Endothelial cell (in vitro differentiated cells): ENCODE results near the gene TRRAP. TPM values are rescaled to one million over a fixed set of nuclear protein-coding genes. Genes with fewer than 3 reads are reported as not detected.

Experiments used
- DNase-seq: peaks from one replicate; pipeline ENCODE4 v3.0.0; 2021; ENCODE audit warnings: low spot score
- H3K27ac Mint-ChIP-seq: one replicate; pipeline ENCODE4 v1.8.0; 2021; ENCODE audit warnings: mixed read lengths, inconsistent platforms; ENCODE audit not compliant: unreplicated experiment
- H3K27me3 Mint-ChIP-seq: one replicate; pipeline ENCODE4 v1.8.0; 2021; ENCODE audit warnings: mild to moderate bottlenecking, moderate library complexity, mixed read lengths, inconsistent platforms; ENCODE audit not compliant: unreplicated experiment
- H3K36me3 Mint-ChIP-seq: one replicate; pipeline ENCODE4 v1.8.0; 2021; ENCODE audit warnings: mild to moderate bottlenecking, low read depth, mixed read lengths, inconsistent platforms; ENCODE audit not compliant: unreplicated experiment
- H3K4me1 Mint-ChIP-seq: one replicate; pipeline ENCODE4 v1.8.0; 2021; ENCODE audit warnings: mild to moderate bottlenecking, mixed read lengths, inconsistent platforms; ENCODE audit not compliant: unreplicated experiment
- H3K4me3 Mint-ChIP-seq: one replicate; pipeline ENCODE4 v1.8.0; 2021; ENCODE audit warnings: mild to moderate bottlenecking, mixed read lengths, inconsistent platforms; ENCODE audit not compliant: unreplicated experiment
- H3K9me3 Mint-ChIP-seq: one replicate; pipeline ENCODE4 v1.8.0; 2021; ENCODE audit warnings: mixed read lengths, inconsistent platforms; ENCODE audit not compliant: unreplicated experiment
- total RNA-seq: library from RNA; stranded (reverse); fragmentation: NEBNext Ultra II Directional; extraction: Animal tissue kit (Norgen Biotek cat#: 25700); gene quantifications from one replicate; pipeline ENCODE4 v1.2.1, GENCODE V29; 2021; ENCODE audit not compliant: unreplicated experiment
- TF ChIP-seq, protein P1 (sequence below): fragments of 200-600 bp; sonication (generic); IDR thresholded peaks from one replicate; pipeline ENCODE4 v1.5.0; 2021; ENCODE audit warnings: antibody characterized with exemption; ENCODE audit not compliant: unreplicated experiment

The TRRAP gene
- total RNA-seq, 1 donor from 2014 or later: 53.5 TPM

DNA sequence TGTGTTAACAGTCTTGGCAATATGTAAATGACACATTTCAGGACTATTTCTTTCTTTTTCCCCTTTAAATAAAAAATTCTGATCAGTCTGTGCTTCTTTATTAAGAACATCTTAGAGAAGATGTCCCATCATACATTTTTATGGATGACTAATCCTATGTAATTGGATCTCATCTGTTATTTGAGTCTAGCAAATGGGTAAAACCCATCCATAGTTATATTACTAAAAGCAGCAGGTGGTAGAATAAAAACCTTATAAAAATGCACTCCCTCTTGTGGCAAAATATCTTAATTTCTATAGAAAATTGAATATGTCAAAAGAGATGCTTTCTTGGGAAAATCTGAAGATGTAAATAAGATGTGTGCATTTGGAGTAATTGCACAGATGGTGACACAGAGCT lies 35.3 kb downstream of the TRRAP start:
- no peak for DNase-seq
- no peaks in the 10 kb centered on the region for H3K4me1 Mint-ChIP-seq
- TF ChIP-seq, protein P1, sequence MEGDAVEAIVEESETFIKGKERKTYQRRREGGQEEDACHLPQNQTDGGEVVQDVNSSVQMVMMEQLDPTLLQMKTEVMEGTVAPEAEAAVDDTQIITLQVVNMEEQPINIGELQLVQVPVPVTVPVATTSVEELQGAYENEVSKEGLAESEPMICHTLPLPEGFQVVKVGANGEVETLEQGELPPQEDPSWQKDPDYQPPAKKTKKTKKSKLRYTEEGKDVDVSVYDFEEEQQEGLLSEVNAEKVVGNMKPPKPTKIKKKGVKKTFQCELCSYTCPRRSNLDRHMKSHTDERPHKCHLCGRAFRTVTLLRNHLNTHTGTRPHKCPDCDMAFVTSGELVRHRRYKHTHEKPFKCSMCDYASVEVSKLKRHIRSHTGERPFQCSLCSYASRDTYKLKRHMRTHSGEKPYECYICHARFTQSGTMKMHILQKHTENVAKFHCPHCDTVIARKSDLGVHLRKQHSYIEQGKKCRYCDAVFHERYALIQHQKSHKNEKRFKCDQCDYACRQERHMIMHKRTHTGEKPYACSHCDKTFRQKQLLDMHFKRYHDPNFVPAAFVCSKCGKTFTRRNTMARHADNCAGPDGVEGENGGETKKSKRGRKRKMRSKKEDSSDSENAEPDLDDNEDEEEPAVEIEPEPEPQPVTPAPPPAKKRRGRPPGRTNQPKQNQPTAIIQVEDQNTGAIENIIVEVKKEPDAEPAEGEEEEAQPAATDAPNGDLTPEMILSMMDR: peak; percentile 14
- H3K27ac Mint-ChIP-seq: no peak overlapping the region
- peaks cover 30% of the 10 kb centered on the region for H3K36me3 Mint-ChIP-seq
- no peaks in the 10 kb centered on the region for H3K27me3 Mint-ChIP-seq
- H3K4me3 Mint-ChIP-seq: no peak overlapping the region
- H3K9me3 Mint-ChIP-seq: no peaks in the 10 kb centered on the region

DNA sequence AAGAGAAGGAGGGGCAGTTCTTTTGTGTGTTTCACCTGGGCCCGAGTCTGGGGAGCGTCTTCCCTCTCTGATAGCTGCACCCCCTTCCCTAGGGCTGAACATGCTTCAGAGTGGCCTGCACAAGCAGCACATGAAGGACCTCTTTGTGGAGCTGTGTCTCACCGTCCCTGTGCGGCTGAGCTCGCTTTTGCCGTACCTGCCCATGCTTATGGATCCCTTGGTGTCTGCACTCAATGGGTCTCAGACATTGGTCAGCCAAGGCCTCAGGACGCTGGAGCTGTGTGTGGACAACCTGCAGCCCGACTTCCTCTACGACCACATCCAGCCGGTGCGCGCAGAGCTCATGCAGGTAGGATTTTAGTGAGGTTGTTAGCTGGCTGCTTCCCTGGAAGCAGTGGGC lies 39.0 kb downstream of the TRRAP start:
- Mint-ChIP-seq H3K27me3 (peaks cover 2% of the 10 kb centered on the region), H3K36me3 (peaks cover 22% of the 10 kb centered on the region), H3K9me3 (no peaks in the 10 kb centered on the region), H3K4me3 (no peak overlapping the region), H3K4me1 (no peaks in the 10 kb centered on the region), H3K27ac (no peak overlapping the region)
- DNase-seq: no peak
- TF ChIP-seq, protein P1: no peak

DNA sequence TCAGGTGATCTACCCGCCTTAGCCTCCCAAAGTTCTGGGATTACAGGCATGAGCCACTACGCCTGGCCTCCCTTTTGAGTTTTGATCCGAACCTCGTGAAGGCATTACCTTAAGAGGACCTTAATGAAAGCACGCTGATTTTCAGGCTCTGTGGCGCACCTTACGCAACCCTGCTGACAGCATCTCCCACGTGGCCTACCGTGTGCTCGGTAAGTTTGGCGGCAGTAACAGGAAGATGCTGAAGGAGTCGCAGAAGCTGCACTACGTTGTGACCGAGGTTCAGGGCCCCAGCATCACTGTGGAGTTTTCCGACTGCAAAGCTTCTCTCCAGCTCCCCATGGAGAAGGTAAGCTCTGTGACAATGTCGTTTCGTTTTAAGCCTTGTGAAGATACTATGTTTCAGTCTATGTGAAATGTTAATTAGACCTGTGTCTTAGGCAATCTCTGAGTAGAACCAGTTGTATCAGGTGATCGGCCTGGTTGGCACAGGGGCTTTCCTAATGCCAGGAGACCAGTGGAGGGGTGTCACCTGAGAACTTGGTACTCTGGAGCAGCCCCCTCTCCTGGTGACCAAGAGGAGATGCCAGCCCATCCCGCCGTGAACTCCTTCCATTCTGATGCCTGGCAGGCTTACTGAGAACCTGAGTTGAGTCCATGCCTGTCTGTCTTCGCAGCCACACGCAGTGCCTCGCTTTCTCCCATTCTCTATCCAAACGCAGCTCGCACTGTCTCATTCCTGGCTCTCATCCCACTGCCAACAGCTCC lies 43.5 kb downstream of the TRRAP start:
- H3K9me3 Mint-ChIP-seq: no peaks in the 10 kb centered on the region
- no peak overlapping the region for H3K4me3 Mint-ChIP-seq
- DNase-seq: no peak
- TF ChIP-seq, protein P1: no peak
- H3K4me1 Mint-ChIP-seq: no peaks in the 10 kb centered on the region
- no peak overlapping the region for H3K27ac Mint-ChIP-seq
- H3K36me3 Mint-ChIP-seq: peaks cover 48% of the 10 kb centered on the region
- peaks cover 2% of the 10 kb centered on the region for H3K27me3 Mint-ChIP-seq

DNA sequence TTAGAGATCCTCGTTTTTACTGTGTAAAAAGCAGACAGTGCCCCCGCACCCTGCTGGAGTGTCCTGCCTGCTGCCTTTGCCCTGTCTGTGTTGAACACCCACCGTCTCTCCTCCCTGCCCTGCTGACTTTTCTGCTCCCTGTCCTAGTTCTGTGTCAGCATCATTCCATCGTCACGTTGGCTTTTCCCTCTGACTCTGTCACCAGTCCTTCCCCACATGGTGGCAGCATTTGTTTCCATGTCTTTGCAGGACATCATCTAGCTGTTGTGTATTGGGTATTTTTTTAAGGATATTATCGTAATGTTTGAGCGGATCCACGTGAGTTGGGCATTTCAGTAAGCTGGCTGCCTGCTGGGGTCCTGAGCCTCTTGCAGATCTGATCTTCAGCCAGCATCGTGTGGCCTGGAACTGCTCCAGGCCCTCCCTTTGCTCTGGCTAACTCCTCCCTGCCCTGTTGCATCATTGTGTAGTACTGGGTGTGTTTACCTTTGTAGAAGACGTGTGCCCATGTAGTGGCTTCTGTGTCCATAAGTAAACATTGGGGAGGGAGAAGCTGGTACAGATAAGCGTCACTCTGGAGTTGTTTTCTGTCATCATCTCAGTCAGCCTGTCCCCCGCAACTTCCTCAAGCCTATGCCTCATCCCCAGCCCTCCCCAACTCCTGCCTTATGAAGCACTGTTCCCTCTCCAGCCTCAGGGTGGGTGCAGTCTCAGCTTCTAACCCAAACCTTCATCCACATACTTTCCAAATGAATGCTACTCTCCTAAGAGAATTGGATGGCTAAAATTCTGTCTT lies 44.3 kb downstream of the TRRAP start:
- no peak for DNase-seq
- Mint-ChIP-seq H3K4me1 (no peaks in the 10 kb centered on the region), H3K9me3 (no peaks in the 10 kb centered on the region), H3K27ac (no peak overlapping the region), H3K27me3 (peaks cover 2% of the 10 kb centered on the region), H3K36me3 (peaks cover 47% of the 10 kb centered on the region), H3K4me3 (peak overlapping the region; percentile 43)
- TF ChIP-seq, protein P1: no peak

DNA sequence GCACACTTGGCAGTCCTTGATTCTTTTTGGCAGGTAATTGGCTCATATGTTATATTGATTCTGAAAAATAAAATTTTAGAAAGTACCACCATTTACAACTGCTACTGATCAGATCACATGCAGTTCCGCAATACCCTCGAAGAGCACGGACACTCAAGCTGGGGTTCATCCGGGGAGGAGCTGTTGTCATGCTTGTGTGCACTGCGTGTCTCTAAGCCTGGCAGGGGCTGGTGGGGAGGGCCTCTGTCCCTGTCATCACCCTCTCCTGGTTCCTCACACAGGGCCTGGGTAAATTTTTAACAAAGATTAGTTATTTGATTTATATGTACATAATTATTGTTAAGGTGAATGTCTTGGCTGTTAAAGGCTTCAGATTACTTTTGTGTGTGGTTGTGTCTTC lies 45.2 kb downstream of the TRRAP start:
- Mint-ChIP-seq H3K27ac (no peak overlapping the region), H3K4me1 (no peaks in the 10 kb centered on the region), H3K36me3 (peaks cover 55% of the 10 kb centered on the region), H3K9me3 (no peaks in the 10 kb centered on the region), H3K4me3 (no peak overlapping the region), H3K27me3 (peaks cover 2% of the 10 kb centered on the region)
- TF ChIP-seq, protein P1: no peak
- no peak for DNase-seq
